Muscle of arm (tissue), 12 donors: ENCODE data around the gene LRMDA. TPM values are rescaled to one million over a fixed set of nuclear protein-coding genes. Genes with fewer than 3 reads are reported as not detected.
A peak's percentile ranks its signal among the peaks of the same experiment; 100 is the strongest.
"Not testable (repeated sequence)": the region's sequence is repeated elsewhere in the genome, so short reads cannot be mapped to it uniquely, and the experiment has no call there.

Source experiments
- DNase-seq: peaks from one replicate; pipeline ENCODE4 v3.0.0-alpha.2; 2013
- polyA plus RNA-seq, 12 donors: library from polyadenylated mRNA; unstranded; fragments of 120-200 nt; gene quantifications; one replicate each; pipeline ENCODE4 v1.2.1, GENCODE V29; 2013; ENCODE audit not compliant: insufficient read length in 12 of 12

Gene LRMDA
- polyA plus RNA-seq, 12 donors, result 3.5 to 6.7 (median 5.2) TPM; not detected in 2

GRCh38 chr10:76040830-76041220 is 609.4 kb downstream of the LRMDA start:
- DNase-seq, result no peak

GRCh38 chr10:76041551-76041950 is 610.1 kb downstream of the LRMDA start:
- no peak for DNase-seq

DNA sequence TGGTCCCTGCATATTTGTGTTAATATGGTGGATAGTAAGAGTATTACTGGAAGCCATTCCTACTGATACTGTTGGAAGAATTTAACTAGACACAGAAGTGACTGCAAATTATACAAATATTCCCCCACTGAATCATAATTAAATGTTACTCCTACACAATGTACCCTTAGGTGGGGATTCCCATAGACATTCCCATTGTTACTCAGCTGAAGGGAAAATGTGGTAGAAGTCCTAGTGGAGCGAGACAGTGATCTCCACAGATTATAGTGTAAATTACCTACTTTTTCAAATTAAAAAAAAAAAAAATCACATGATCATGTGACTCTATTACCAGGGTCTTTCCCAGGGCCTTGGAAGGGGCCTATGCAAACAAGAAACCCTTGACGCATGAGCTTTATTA is 611.8 kb downstream of the LRMDA start:
- no peak for DNase-seq

GRCh38 chr10:76044751-76045150 is 613.3 kb downstream of the LRMDA start:
- DNase-seq, result no peak

DNA sequence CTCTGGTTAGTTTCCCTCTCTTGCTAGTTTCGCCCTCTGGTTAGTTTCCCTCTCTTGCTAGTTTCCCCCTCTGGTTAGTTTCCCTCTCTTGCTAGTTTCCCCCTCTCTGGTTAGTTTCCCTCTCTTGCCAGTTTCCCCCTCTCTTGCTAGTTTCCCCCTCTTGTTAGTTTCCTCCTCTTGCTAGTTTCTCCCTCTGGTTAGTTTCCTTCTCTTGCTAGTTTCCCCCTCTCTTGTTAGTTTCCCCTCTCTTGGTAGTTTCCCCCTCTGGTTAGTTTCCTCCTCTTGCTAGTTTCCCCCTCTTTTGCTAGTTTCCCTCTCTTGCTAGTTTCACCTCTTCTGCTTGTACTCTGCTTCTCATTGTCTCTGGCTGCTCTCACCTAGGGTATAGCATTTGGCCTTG is 613.8 kb downstream of the LRMDA start:
- no peak for DNase-seq

DNA sequence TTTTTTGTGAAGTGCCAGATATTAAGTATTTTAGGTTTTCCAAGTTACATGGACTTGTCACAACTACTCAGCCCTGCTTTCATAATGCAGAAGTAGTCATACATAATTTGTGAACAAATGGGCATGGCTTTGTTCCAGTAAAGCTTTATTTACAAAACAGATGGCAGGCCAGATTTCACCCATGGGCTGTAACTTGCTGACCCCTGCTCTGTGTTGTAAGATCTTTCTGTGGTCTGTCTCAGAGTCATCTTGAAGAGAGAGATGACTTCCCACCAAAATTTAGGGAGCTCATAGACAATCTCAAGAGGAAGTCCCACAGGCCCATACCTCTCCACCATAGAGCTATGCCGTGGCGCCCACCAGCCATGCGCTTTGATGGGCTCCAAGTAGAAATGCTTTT is 616.1 kb downstream of the LRMDA start:
- DNase-seq, result no peak

GRCh38 chr10:76049581-76050290 is 618.3 kb downstream of the LRMDA start:
- no peak for DNase-seq

GRCh38 chr10:76050291-76050625 is 618.8 kb downstream of the LRMDA start:
- DNase-seq, result no peak

GRCh38 chr10:76051007-76051936 is 619.8 kb downstream of the LRMDA start:
- no peak for DNase-seq

DNA sequence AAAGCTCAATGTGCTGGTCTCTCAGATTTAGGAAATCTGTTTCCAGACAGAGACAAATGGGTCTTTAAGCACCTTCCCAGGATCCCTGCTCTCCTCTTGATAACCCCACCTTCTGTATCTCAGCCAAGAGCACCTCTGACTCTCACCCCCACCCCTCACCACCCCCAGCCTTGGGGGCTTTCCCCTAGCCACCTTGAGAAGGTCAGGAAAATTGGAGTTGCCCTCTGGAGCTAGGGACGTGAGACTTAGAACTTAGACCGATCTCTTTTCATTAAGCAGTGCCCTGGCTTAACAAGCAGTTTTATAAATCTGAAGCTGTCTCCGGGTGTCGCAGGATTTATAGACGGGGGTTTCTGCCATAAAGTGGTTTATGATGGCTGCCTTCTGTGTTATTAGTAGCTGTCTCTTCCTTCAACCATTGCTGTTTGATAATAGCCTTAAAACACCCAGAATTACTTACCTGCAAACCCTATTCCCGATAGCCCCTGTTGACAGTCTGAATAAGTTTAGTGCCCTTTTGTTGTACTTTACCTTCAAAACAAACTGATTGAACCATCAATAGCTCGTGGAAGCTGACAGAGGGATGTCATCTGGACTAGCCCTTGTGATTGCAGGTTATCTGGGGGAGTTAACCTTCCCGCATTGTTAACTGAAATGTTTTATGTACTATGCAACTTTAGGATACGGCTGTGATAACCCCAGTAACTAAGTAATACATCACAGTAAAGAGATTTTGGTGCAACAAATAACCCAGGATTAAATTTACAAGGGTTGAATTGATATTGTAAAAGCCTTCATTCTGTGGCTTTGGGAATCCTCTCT is 621.5 kb downstream of the LRMDA start:
- no peak for DNase-seq

- no peak for DNase-seq
Measured at GRCh38 chr10:76055466-76055865, 624.0 kb downstream of the LRMDA start.

DNA sequence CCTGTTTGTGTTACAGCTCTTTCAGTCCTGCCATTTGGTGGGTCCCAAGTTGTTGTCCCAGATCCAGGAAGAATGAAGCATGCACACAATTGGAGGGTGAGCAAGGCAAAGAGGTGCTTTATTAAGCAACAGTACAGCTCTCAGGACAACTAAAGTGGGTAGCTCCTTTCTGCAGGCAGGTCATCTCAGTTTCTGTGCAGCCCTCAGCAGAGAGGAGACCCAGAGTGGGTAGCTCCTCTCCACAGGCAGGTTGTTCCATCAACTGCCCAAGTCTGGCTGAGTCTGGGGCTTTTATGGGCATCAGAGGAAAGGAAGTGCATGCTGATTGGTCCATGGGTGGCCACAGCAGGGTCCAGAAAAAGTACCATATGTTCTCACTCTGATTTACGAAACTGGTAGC is 624.5 kb downstream of the LRMDA start:
- no peak for DNase-seq

DNA sequence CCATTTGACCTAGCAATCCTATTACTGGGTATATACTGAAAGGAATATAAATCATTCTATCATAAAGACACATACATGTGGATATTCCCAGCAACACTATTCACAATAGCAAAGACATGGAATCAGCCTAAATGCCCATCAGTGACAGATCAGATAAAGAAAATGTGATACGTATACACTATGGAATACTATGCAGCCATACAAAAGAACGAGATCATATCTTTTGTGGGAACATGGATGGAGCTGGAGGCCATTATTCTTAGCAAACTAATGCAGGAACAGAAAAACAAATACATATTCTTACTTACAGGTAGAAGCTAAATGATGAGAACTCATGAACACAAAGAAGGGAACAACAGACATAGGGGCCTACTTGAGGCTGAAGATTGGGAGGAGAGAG is 629.6 kb downstream of the LRMDA start:
- DNase-seq, result not testable (repeated sequence)

DNA sequence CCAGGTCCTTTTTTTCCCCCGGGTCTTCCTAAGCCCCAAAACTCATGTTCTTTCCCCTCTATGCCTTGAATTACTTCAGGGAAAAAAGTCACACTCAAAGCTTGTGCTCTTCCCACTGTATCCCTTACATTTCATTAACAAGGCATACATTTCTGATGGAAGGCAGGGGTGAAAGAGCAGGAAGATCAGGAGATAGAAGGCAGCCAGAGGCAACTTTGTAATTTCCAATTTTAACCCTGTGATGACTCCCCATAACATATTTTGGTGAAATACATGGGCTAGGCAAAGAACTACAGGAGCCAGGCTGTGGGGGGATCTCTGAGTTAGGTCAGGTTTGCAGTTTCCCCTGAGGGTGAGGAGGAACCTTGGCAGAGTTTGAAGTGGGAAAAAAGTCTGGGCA is 635.0 kb downstream of the LRMDA start:
- no peak for DNase-seq

- DNase-seq, result no peak
Measured at GRCh38 chr10:76067447-76067846, 636.0 kb downstream of the LRMDA start.

- DNase-seq, result no peak
Measured at GRCh38 chr10:76068856-76069255, 637.4 kb downstream of the LRMDA start.

DNA sequence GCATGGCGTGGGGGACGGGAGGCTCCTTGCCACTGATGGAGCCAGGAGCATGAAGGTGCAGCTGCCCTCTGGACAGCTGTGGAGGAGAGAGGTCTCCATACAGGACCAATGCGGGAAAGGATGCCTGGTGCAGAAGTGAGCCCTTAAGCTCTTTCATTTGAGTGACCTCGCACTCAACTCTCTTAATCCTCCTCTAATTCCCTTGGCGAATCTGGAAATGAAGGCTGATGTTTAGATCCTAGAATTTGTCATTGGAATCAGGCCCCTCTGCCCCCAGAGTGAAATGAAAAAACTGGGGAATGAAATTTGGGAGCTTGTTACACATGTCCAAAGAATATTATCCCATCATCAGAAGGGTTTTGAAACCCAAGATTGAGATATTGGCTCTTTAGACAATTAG is 639.5 kb downstream of the LRMDA start:
- DNase-seq, result no peak

GRCh38 chr10:76071653-76072365 is 640.4 kb downstream of the LRMDA start:
- peak; percentile 80 for DNase-seq

DNA sequence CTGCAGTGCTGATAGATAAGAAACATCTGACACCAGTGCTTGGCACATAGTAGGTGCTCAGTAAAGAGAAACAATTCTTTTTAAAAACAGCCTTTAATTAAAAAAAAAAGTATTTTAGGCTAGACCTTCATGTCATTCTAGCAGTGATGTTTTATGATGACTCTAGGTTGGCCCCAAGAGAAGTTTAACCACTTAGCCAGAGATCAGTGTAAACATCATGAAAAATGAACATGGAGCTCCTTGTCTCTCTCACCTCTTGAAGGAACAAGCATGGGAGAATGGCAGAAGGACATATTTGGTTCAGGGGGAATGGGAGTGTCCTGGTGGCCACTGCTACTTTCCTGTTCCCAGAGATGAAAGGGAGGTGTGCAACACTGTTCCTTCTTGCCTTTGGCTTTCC is 641.0 kb downstream of the LRMDA start:
- no peak for DNase-seq

- DNase-seq, result no peak
Measured at GRCh38 chr10:76073524-76073923, 642.1 kb downstream of the LRMDA start.

GRCh38 chr10:76074659-76075058 is 643.2 kb downstream of the LRMDA start:
- DNase-seq, result no peak

DNA sequence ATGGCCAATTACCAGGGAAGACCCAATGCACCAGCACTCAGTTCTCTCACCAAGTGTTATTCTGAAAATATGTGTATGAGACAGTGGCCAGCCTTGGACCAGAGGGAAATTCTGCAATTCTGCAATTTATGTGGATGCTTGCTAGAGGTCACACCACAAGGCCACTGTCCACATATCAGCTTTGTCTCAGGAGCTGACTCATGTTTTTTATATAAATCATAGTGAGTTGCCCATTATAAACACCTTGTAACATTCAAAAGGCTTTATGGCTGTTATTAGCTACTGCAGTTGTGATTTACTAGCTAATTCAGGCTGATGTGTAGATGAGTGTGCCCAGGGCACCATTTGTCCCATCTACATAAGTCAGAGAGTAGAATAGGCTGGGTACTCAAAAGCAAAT is 649.0 kb downstream of the LRMDA start:
- no peak for DNase-seq
